Prostate gland (tissue), 2 donors: Measurements from ENCODE around the gene DEXI. TPM values are rescaled to one million over a fixed set of nuclear protein-coding genes. Genes with fewer than 3 reads are reported as not detected.

ENCODE experiments used
- DNase-seq: peaks from one replicate; pipeline ENCODE4 v3.0.0-alpha.2; 2019; ENCODE audit warnings: low spot score
- H3K27ac ChIP-seq, 2 donors: fragments of 200-600 bp; sonication (generic); 2 replicates each; pipeline ENCODE4 v1.5.1; 2017 to 2019
- H3K27me3 ChIP-seq: fragments of 200-600 bp; sonication (generic); replicated peaks from 2 replicates; pipeline ENCODE4 v1.5.1; 2019; ENCODE audit not compliant: insufficient read depth
- H3K36me3 ChIP-seq, 2 donors: fragments of 200-600 bp; sonication (generic); 1 replicate in 1 of 2; 2 replicates in 1 of 2; pipeline versions ENCODE4 v1.5.1 to v1.8.1; 2017 to 2019
- H3K4me1 ChIP-seq: fragments of 200-600 bp; sonication (generic); replicated peaks from 2 replicates; pipeline ENCODE4 v1.5.1; 2019
- H3K4me3 ChIP-seq, 2 donors: fragments of 200-600 bp; sonication (generic); 2 replicates each; pipeline ENCODE4 v1.5.1; 2017 to 2019
- H3K9me3 ChIP-seq: fragments of 200-600 bp; sonication (generic); 2 replicates; pipeline ENCODE4 v1.5.1; 2017
- POLR2A ChIP-seq: fragments of 450-650 bp; IDR thresholded peaks from one replicate; pipeline ENCODE4 v1.6.1; 2016; ENCODE audit warnings: antibody characterized with exemption, mild to moderate bottlenecking
- POLR2AphosphoS5 ChIP-seq: sonication (generic); formaldehyde crosslinking; IDR thresholded peaks from one replicate; pipeline ENCODE4 v1.6.1; 2017; ENCODE audit warnings: antibody characterized with exemption
- WGBS: methylation state at CpG from one replicate; pipeline ENCODE4 v1.1.5; 2018; 5-methylcytosine and 5-hydroxymethylcytosine counted together
- intact Hi-C: fragments of 100-400 bp; cut with DNase I; formaldehyde crosslinking; loops from one replicate; pipeline ENCODE4 v1.14.2; 2022
- total RNA-seq, 2 donors: library from RNA; depleted of rRNA; stranded (reverse); fragments of >200 nt; gene quantifications; one replicate each; pipeline ENCODE4 v1.1.0, GENCODE V29; 2016
- TF ChIP-seq, protein P1 (sequence below), 4 experiments: fragments of 200-600 bp in 2 of 4; fragments of 450-650 bp in 2 of 4; sonication (generic) in 2 of 4; IDR thresholded peaks; 1 replicate in 3 of 4; 2 replicates in 1 of 4; pipeline ENCODE4 v1.5.1; 2016 to 2019; ENCODE audit warnings: antibody characterized with exemption in 4 of 4, mild to moderate bottlenecking in 2 of 4, moderate library complexity in 2 of 4

The DEXI gene
- total RNA-seq, 2 donors from 2014 or later: 95.5 to 96.9 TPM

DNA sequence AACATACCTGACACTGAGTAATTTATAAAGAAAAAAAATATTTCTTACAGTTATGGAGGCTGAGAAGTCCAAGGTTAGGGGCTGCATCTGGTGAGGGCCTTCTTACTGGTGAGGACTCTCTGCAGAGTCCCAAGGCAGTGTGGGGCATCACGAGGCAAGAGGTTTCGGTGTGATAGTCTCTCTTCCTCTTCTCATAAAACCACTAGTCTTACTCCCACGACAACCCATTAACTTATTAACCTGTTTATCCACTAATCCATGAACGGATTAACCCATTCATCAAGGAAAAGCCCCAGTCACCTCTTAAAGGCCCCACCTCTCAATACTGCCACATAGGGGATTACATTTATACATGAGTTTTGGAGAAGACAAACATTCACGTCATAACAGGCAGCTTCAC, 45.1 kb downstream of the DEXI start:
- Histone ChIP-seq H3K27me3 (no peaks in the 10 kb centered on the region), H3K27ac (no peak overlapping the region), H3K36me3 (no peaks in the 10 kb centered on the region), H3K4me3 (no peak overlapping the region), H3K9me3 (no peaks in the 10 kb centered on the region), H3K4me1 (no peaks in the 10 kb centered on the region)
- TF ChIP-seq, protein P1, sequence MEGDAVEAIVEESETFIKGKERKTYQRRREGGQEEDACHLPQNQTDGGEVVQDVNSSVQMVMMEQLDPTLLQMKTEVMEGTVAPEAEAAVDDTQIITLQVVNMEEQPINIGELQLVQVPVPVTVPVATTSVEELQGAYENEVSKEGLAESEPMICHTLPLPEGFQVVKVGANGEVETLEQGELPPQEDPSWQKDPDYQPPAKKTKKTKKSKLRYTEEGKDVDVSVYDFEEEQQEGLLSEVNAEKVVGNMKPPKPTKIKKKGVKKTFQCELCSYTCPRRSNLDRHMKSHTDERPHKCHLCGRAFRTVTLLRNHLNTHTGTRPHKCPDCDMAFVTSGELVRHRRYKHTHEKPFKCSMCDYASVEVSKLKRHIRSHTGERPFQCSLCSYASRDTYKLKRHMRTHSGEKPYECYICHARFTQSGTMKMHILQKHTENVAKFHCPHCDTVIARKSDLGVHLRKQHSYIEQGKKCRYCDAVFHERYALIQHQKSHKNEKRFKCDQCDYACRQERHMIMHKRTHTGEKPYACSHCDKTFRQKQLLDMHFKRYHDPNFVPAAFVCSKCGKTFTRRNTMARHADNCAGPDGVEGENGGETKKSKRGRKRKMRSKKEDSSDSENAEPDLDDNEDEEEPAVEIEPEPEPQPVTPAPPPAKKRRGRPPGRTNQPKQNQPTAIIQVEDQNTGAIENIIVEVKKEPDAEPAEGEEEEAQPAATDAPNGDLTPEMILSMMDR (IDR thresholded peaks at IDR 0.05): no peak
- TF ChIP-seq POLR2A (no peak), POLR2AphosphoS5 (no peak)
- 28% methylated on average over 5 of the region's 5 CpGs for WGBS
- no peak for DNase-seq
- intact Hi-C loops: no loop called here

DNA sequence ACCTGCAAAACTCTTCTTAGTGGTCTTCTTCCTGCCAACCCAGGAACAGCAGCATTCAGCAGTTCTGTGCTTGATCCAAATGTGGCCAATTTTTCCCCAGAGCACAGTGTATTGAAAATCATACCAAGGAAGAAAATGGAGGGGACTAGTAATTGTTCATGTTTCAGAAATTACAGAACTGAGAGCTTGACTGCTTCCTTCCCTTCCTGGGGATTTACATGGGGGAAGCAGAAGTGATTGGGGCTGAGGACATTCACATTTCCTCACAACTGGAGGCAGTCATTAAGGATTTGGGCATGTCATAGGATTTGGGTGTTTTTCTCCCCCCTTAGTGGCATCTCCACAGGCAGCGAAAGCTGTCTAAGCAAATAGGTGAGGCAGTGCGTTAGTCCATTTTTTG, 45.5 kb downstream of the DEXI start:
- no peaks in the 10 kb centered on the region for H3K9me3 ChIP-seq
- DNase-seq: no peak
- H3K27me3 ChIP-seq: no peaks in the 10 kb centered on the region
- H3K4me1 ChIP-seq: no peaks in the 10 kb centered on the region
- intact Hi-C loops: no loop called here
- H3K36me3 ChIP-seq: no peaks in the 10 kb centered on the region
- TF ChIP-seq POLR2AphosphoS5 (no peak), POLR2A (no peak)
- TF ChIP-seq, protein P1 (IDR thresholded peaks at IDR 0.05): no peak
- H3K27ac ChIP-seq: no peak overlapping the region
- WGBS: 89% methylated on average over 2 of the region's 2 CpGs
- H3K4me3 ChIP-seq: no peak overlapping the region

DNA sequence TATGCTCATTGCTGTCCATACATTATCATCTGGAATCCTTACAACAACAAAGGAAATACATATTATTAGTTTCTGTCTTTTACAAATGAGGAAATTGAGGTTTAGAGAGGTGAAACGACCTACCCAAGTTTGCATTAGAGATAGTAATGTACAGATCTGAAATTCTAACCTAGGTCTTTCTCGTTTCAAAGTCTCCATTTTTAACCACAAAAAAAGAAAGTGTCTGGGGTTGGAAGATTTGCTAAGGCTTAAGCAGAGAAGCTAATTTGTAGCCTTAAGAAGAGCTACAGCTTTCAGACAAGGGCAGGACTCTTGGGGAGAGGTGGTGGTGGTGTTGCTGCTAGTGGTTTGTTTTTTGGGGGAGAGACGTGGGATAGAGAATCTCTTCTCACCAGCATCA, 46.1 kb downstream of the DEXI start:
- no peak overlapping the region for H3K4me3 ChIP-seq
- intact Hi-C loops: no loop called here
- TF ChIP-seq POLR2AphosphoS5: no peak
- TF ChIP-seq, protein P1 (IDR thresholded peaks at IDR 0.05): no peak
- no peak for TF ChIP-seq POLR2A
- DNase-seq: no peak
- H3K27ac ChIP-seq: no peak overlapping the region
- H3K9me3 ChIP-seq: no peaks in the 10 kb centered on the region
- no peaks in the 10 kb centered on the region for H3K27me3 ChIP-seq
- H3K4me1 ChIP-seq: no peaks in the 10 kb centered on the region
- WGBS: 73% methylated on average over 3 of the region's 3 CpGs
- H3K36me3 ChIP-seq: no peaks in the 10 kb centered on the region

DNA sequence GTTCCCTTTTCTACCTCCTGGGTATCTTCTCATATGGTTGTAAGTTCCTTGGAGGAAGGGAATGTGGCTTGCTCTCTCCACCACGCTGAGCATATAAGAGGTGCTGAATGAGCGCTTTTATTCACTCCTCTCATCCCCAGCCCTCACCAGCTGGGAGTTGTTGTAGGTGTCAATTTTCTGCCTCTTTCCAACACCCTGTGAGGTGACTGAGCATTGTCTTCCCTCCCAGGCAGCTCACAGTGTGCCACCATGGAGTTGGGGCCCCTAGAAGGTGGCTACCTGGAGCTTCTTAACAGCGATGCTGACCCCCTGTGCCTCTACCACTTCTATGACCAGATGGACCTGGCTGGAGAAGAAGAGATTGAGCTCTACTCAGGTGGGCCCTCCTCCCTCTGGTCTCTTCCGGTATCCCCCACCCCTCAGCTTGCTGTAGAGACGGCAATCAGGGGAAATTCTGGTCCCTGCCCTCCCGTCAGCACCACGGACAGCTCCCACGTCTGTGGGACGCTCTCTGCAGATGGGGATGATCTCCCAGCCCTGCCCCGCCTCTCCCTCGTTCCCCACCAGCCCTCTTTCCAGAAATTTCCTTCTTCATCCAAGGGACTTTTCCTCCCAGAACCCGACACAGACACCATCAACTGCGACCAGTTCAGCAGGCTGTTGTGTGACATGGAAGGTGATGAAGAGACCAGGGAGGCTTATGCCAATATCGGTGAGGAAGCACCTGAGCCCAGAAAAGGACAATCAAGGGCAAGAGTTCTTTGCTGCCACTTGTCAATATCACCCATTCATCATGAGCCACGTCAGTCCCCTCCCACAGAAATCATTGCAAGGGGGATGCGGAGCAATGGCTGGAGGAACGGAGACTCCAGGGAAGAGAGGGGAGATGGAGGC, 47.0 kb downstream of the DEXI start:
- H3K27me3 ChIP-seq: no peaks in the 10 kb centered on the region
- WGBS: 29% methylated on average over 17 of the region's 17 CpGs
- no peaks in the 10 kb centered on the region for H3K9me3 ChIP-seq
- no peaks in the 10 kb centered on the region for H3K4me1 ChIP-seq
- DNase-seq: no peak
- intact Hi-C loops: no loop called here
- H3K27ac ChIP-seq: no peak overlapping the region
- TF ChIP-seq POLR2A: no peak
- TF ChIP-seq POLR2AphosphoS5: no peak
- TF ChIP-seq, protein P1 (IDR thresholded peaks at IDR 0.05): no peak
- no peak overlapping the region for H3K4me3 ChIP-seq
- H3K36me3 ChIP-seq: no peaks in the 10 kb centered on the region

DNA sequence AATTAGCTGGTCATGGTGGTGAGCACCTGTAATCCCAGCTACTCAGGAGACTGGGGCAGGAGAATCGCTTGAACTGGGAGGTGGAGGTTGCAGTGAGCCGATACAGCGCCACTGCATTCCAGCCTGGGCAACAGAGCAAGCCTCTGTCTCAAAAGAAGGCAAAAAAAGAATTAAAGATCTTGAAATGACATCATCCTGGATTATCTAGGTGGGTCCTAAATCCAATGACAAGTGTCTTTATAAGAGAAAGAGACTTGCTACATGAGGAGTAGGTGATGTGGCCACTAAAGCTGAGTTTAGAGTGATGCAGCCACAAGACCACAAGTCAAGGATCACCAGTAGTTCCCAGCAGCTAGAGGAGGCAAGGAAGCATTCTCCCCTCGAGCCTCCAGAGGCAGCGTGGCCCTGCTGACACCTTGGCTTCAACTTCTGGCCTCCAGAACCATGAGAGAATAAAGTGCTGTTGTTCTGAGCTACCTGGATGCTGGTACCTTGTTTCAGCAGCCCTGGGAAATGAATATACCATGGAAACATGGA, 49.4 kb downstream of the DEXI start:
- Histone ChIP-seq H3K27ac (no peak overlapping the region), H3K27me3 (no peaks in the 10 kb centered on the region), H3K9me3 (no peaks in the 10 kb centered on the region), H3K4me3 (no peak overlapping the region), H3K4me1 (no peaks in the 10 kb centered on the region), H3K36me3 (no peaks in the 10 kb centered on the region)
- 75% methylated on average over 5 of the region's 5 CpGs for WGBS
- intact Hi-C loops: no loop called here
- TF ChIP-seq POLR2A: no peak
- no peak for DNase-seq
